K562 (cell line): ENCODE data around the gene PRDM1. TPM values are rescaled to one million over a fixed set of nuclear protein-coding genes. Genes with fewer than 3 reads are reported as not detected.
A peak's percentile ranks its signal among the peaks of the same experiment; 100 is the strongest.

Source experiments
- ATAC-seq: fragments of 200-7000 bp; cut with Tn5 transposase; 3 replicates; pipeline ENCODE4 v1.9.1; 2020; ENCODE audit warnings: moderate library complexity
- BruUV-seq: library from RNA; stranded (reverse); fragments of 400-500 nt; replicated peaks from 2 replicates; lab custom pipeline; 2021; lab: Mats Ljungman, UMichigan
- CTCF ChIA-PET: fragments of 300-600 bp; formaldehyde crosslinking; extraction: SDS; loops from one replicate; lab custom pipeline; 2021; ENCODE audit warnings: low intra/inter-chr PET ratio; lab: Yijun Ruan, JAX
- POLR2A ChIA-PET: fragments of 300-600, 350-650 bp; sonication (Branson Sonifier 250); formaldehyde crosslinking; extraction: SDS; loops from one replicate; lab custom pipeline; 2021; ENCODE audit warnings: antibody characterized with exemption, inconsistent platforms; lab: Yijun Ruan, JAX
- DNase-seq, 4 experiments: peaks; one replicate each; pipeline versions ENCODE4 v3.0.0 to v3.0.0-alpha.2; 2011 to 2018; ENCODE audit warnings: low spot score in 3 of 4, mixed read lengths in 3 of 4; ENCODE audit errors: extremely low read depth in 1 of 4
- FAIRE-seq: peaks from 2 replicates; lab custom pipeline; 2011; peaks lifted over from hg19 to GRCh38; lab: Jason Lieb, UNC
- H2AFZ ChIP-seq: 2 replicates; pipeline ENCODE4 v1.6.0; 2011; ENCODE audit warnings: low read depth, low read length, control low read depth, inconsistent platforms
- H3K27ac ChIP-seq: fragments of 200-600 bp; 3 replicates; pipeline ENCODE4 v1.8.0; 2011; ENCODE audit warnings: low read depth, mild to moderate bottlenecking, control low read depth, inconsistent platforms, low read length, moderate library complexity, mixed read lengths; ENCODE audit errors: extremely low read depth
- H3K27me3 ChIP-seq, 2 experiments: fragments of 300-600 bp in 1 of 2; 2 replicates in 1 of 2; 3 replicates in 1 of 2; pipeline versions ENCODE4 v1.6.0 to v1.8.0; 2011; ENCODE audit warnings: inconsistent platforms in 2 of 2, low read length in 2 of 2, mild to moderate bottlenecking in 1 of 2, mixed read lengths in 1 of 2, moderate library complexity in 1 of 2; ENCODE audit not compliant: control insufficient read depth in 2 of 2, insufficient read depth in 2 of 2
- H3K36me3 ChIP-seq: fragments of 300-600 bp; 3 replicates; pipeline ENCODE4 v1.8.0; 2011; ENCODE audit warnings: mild to moderate bottlenecking, low read length, inconsistent platforms; ENCODE audit not compliant: control insufficient read depth, insufficient read depth
- H3K4me1 ChIP-seq, 2 experiments: fragments of 200-600 bp in 1 of 2; replicated peaks in 1 of 2; 2 replicates in 1 of 2; 3 replicates in 1 of 2; pipeline versions ENCODE4 v1.5.1 to v1.8.0; 2011; ENCODE audit warnings: inconsistent platforms in 2 of 2, low read length in 2 of 2, mild to moderate bottlenecking in 1 of 2, mixed read lengths in 1 of 2, moderate library complexity in 1 of 2; ENCODE audit not compliant: control insufficient read depth in 2 of 2, insufficient read depth in 2 of 2
- H3K4me2 ChIP-seq: 2 replicates; pipeline ENCODE4 v1.6.1; 2011; ENCODE audit warnings: low read length, control low read depth, inconsistent platforms, mixed read lengths; ENCODE audit not compliant: insufficient read depth
- H3K4me3 ChIP-seq: fragments of 200-600 bp; sonication (generic), shearing (Covaris generic); 2 replicates; pipeline ENCODE4 v1.5.1; 2016; ENCODE audit warnings: control low read depth, inconsistent platforms
- H3K79me2 ChIP-seq: fragments of 200-600 bp; 3 replicates; pipeline ENCODE4 v1.8.0; 2011; ENCODE audit warnings: low read length, inconsistent platforms; ENCODE audit not compliant: control insufficient read depth, insufficient read depth
- H3K9ac ChIP-seq, 2 experiments: 2 replicates each; pipeline versions ENCODE4 v1.6.0 to v1.6.1; 2011; ENCODE audit warnings: low read depth in 2 of 2, low read length in 2 of 2, control low read depth in 1 of 2, inconsistent platforms in 1 of 2, mild to moderate bottlenecking in 1 of 2, mixed read lengths in 1 of 2; ENCODE audit not compliant: insufficient read depth in 1 of 2
- H3K9me1 ChIP-seq: one replicate; pipeline ENCODE4 v1.6.0; 2011; ENCODE audit warnings: inconsistent platforms, mild to moderate bottlenecking, low read length, moderate library complexity; ENCODE audit not compliant: control insufficient read depth, insufficient read depth
- H3K9me3 ChIP-seq: replicated peaks from 2 replicates; pipeline ENCODE4 v1.5.1; 2011; ENCODE audit warnings: low read depth, low read length, inconsistent platforms; ENCODE audit not compliant: control insufficient read depth, insufficient read depth
- H4K20me1 ChIP-seq: replicated peaks from 2 replicates; pipeline ENCODE4 v1.6.1; 2011; ENCODE audit warnings: low read length, inconsistent platforms, mixed read lengths; ENCODE audit not compliant: control insufficient read depth, insufficient read depth
- BDP1 ChIP-seq: IDR thresholded peaks from 3 replicates; pipeline ENCODE4 v1.6.1; 2011; ENCODE audit not compliant: insufficient read length, insufficient read depth
- E2F4 ChIP-seq: sonication (generic); formaldehyde crosslinking; IDR thresholded peaks from 2 replicates; pipeline ENCODE4 v1.8.0; 2022; ENCODE audit warnings: mild to moderate bottlenecking, low read depth, missing genetic modification reagents
- MLLT1 ChIP-seq, 2 experiments: fragments of 450-650 bp; IDR thresholded peaks; 2 replicates each; pipeline ENCODE4 v1.6.1; 2016
- RNF2 ChIP-seq: sonication (generic); IDR thresholded peaks from 2 replicates; pipeline ENCODE4 v1.6.1; 2016
- SMARCC2 ChIP-seq: fragments of 450-650 bp; IDR thresholded peaks from 2 replicates; pipeline ENCODE4 v1.6.1; 2017; ENCODE audit warnings: antibody characterized with exemption, moderate library complexity, mild to moderate bottlenecking, low read depth
- TAF7 ChIP-seq: fragments of 450-650 bp; IDR thresholded peaks from 2 replicates; pipeline ENCODE4 v1.6.1; 2016; ENCODE audit warnings: missing genetic modification characterization, missing compliant biosample characterization
- ZNF133 ChIP-seq: fragments of 250-450 bp; sonication (Bioruptor Pico); IDR thresholded peaks from 2 replicates; pipeline ENCODE4 v1.4.0; 2020; ENCODE audit warnings: mild to moderate bottlenecking
- ZNF318 ChIP-seq, 2 experiments: fragments of 450-650 bp; IDR thresholded peaks; 2 replicates each; pipeline ENCODE4 v1.6.1; 2016; ENCODE audit warnings: mild to moderate bottlenecking in 2 of 2, borderline replicate concordance in 1 of 2, low read depth in 1 of 2, moderate library complexity in 1 of 2
- WGBS: fragments of 100-300 bp; shearing (Covaris generic); methylation state at CpG from one replicate; pipeline ENCODE4 v1.1.6; 2016; ENCODE audit warnings: low coverage, mixed read lengths; ENCODE audit not compliant: insufficient coverage; ENCODE audit errors: missing lambda C conversion rate; 5-methylcytosine and 5-hydroxymethylcytosine counted together
- in situ Hi-C: fragments of 300-500 bp; cut with MboI; formaldehyde crosslinking; loops from 4 replicates; pipeline ENCODE4 v1.15.0; 2018; ENCODE audit warnings: inconsistent platforms, mixed read lengths
- intact Hi-C: fragments of 100-400 bp; cut with micrococcal nuclease; formaldehyde crosslinking; loops from 2 replicates; pipeline ENCODE4 v1.14.2; 2022
- polyA plus RNA-seq, 8 experiments: library from polyadenylated mRNA; depleted of rRNA in 4 of 8; stranded (reverse) in 5 of 8; unstranded in 3 of 8; fragments of >200 nt; fragmentation: Nextera tagmentation in 2 of 8; fragmentation: Illumina TruSeq in 1 of 8; extraction: Ambion mirVana in 2 of 8; extraction: Trizol in 1 of 8; gene quantifications; 2 replicates each; pipeline versions ENCODE4 v1.2.1 to v1.2.3, GENCODE V29; 2011 to 2014; ENCODE audit warnings: inconsistent platforms in 1 of 8, missing spikeins in 1 of 8
- total RNA-seq, 7 experiments: library from RNA; depleted of rRNA in 6 of 7; stranded (reverse); fragments of >200 nt in 6 of 7; fragmentation: Illumina TruSeq in 2 of 7; extraction: Trizol in 2 of 7; gene quantifications; 2 replicates each; pipeline versions ENCODE4 v1.2.1 to v1.2.3, GENCODE V29; 2011 to 2021; ENCODE audit warnings: low replicate concordance in 1 of 7

The PRDM1 gene
- total and polyA plus RNA-seq, 9 of the 15 experiments (the other 6 are each of a cell fraction or from before 2014, with no cell fraction given) = 0.09 to 0.89 (median 0.27) TPM

GRCh38 chr6:106097411-106098231 is 11.5 kb downstream of the PRDM1 start:
- ChIA-PET CTCF (no interaction called here), POLR2A (interaction anchor here (0.5 kb wide), 1 partner anchor 356 kb away, joined by 3 read pairs; no protein-coding TSS in a partner anchor)
- Histone ChIP-seq H3K27me3 (no peaks in the 10 kb centered on the region), H2AFZ (peak overlapping the region; percentile 96), H3K9me1 (no peaks in the 10 kb centered on the region), H3K9me3 (no peaks in the 10 kb centered on the region; the same call in 1 of the 2 replicates), H3K4me1 (peaks cover 10 to 25% of the 10 kb centered on the region in 2 experiments; a peak in 4 of 5 replicates), H4K20me1 (no peaks in the 10 kb centered on the region), H3K79me2 (no peaks in the 10 kb centered on the region), H3K4me2 (peak overlapping the region; percentile 87), H3K27ac (peak overlapping the region; percentile 81), H3K4me3 (peak overlapping the region; percentile 31), H3K36me3 (no peaks in the 10 kb centered on the region), H3K9ac (peak overlapping the region; percentile 47 to 83)
- intact Hi-C loops = loop anchor here (2.0 to 10.0 kb wide), 2 partner anchors 43 to 347 kb away; no protein-coding TSS in a partner anchor
- BruUV-seq = TSS peak; percentile 86
- WGBS = 2% methylated on average over 19 of the region's 19 CpGs
- DNase-seq (peak in 2 of 4 experiments; percentile 20 to 56), ATAC-seq (peak; percentile 68), FAIRE-seq (peak; percentile 82)
- in situ Hi-C loops = loop anchor here (5.0 kb wide), 1 partner anchor 205 kb away; no protein-coding TSS in a partner anchor
- TF ChIP-seq MLLT1 (IDR thresholded peaks at IDR 0.05) = 0 out of 4 replicates have a peak, but pooled peaks of 1 of the 2 experiments have one; percentile 32
- peak; percentile 55; the same call in 1 of the 2 replicates for TF ChIP-seq SMARCC2
- no peak; a peak in 1 of 4 replicates for TF ChIP-seq ZNF318 (IDR thresholded peaks at IDR 0.05; ENCODE audit: borderline replicate concordance in 1 of 2, low read depth in 1 of 2)
- no peak for TF ChIP-seq E2F4 (CRISPR knock-in tag)
- no peak for TF ChIP-seq BDP1
- no peak for TF ChIP-seq RNF2
- TF ChIP-seq ZNF133 (CRISPR knock-in tag) = no peak
- TF ChIP-seq TAF7 (tag) = peak; percentile 43; the same call in 1 of the 2 replicates
